Measurements from ENCODE around the gene SFI1.

Gene SFI1

DNA sequence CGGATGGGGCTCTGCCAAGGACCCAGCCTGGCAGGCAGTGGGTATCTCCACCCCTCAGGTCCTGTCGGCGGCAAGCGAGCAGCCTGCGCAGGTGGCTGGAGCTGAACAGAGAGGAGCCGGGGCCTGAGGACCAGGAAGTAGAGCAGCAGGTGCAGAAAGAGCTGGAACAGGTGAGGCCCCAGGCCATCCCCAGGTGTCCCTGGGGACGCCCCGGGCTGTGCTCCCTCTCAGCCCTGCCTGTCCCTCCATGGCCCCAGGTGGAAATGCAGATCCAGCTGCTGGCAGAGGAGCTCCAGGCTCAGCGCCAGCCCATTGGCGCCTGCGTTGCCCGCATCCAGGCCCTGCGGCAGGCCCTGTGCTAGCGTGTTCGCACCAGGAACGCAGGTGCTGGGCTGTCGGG is 121.7 kb downstream of the SFI1 start:
- TF ChIP-seq EZH2phosphoT487 (IDR thresholded peaks at IDR 0.05; ENCODE audit: borderline replicate concordance) = no peak
- TF ChIP-seq, protein P1, sequence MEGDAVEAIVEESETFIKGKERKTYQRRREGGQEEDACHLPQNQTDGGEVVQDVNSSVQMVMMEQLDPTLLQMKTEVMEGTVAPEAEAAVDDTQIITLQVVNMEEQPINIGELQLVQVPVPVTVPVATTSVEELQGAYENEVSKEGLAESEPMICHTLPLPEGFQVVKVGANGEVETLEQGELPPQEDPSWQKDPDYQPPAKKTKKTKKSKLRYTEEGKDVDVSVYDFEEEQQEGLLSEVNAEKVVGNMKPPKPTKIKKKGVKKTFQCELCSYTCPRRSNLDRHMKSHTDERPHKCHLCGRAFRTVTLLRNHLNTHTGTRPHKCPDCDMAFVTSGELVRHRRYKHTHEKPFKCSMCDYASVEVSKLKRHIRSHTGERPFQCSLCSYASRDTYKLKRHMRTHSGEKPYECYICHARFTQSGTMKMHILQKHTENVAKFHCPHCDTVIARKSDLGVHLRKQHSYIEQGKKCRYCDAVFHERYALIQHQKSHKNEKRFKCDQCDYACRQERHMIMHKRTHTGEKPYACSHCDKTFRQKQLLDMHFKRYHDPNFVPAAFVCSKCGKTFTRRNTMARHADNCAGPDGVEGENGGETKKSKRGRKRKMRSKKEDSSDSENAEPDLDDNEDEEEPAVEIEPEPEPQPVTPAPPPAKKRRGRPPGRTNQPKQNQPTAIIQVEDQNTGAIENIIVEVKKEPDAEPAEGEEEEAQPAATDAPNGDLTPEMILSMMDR (conservative IDR thresholded peaks at IDR 0.05; ENCODE audit: low read length) = no peak
- no peaks in the 10 kb centered on the region for H3K9me2 ChIP-seq (replicated peaks; ENCODE audit: low read depth, low read length)
- H3K27me3 ChIP-seq (ENCODE audit: insufficient read depth, low read length, poor library complexity, severe bottlenecking) = no peaks in the 10 kb centered on the region
- no peak overlapping the region for H3K4me3 ChIP-seq (ENCODE audit: low read length, poor library complexity, severe bottlenecking)
- H3K4me1 ChIP-seq (ENCODE audit: insufficient read depth, low read length, poor library complexity, severe bottlenecking) = peaks cover 9% of the 10 kb centered on the region
- peaks cover 63% of the 10 kb centered on the region; the same call in 1 of the 2 replicates for H3K36me3 ChIP-seq (ENCODE audit: insufficient read depth, low read length)
- H3K79me2 ChIP-seq (ENCODE audit: insufficient read depth, low read length) = peaks cover 9% of the 10 kb centered on the region; the same call in 1 of the 2 replicates
- no peak overlapping the region for H2AFZ ChIP-seq (ENCODE audit: low read length)
- H3K9ac ChIP-seq (ENCODE audit: low read depth, low read length, poor library complexity, severe bottlenecking) = no peak overlapping the region
- H3K9me3 ChIP-seq (ENCODE audit: insufficient read depth, low read depth, low read length) = no peaks in the 10 kb centered on the region
- H3K4me2 ChIP-seq (ENCODE audit: low read depth, low read length, poor library complexity, severe bottlenecking) = no peak overlapping the region
- H3F3A ChIP-seq (ENCODE audit: low read depth) = no peaks in the 10 kb centered on the region
- peaks cover 8% of the 10 kb centered on the region for H4K20me1 ChIP-seq (ENCODE audit: insufficient read depth, low read length, poor library complexity, severe bottlenecking)

DNA sequence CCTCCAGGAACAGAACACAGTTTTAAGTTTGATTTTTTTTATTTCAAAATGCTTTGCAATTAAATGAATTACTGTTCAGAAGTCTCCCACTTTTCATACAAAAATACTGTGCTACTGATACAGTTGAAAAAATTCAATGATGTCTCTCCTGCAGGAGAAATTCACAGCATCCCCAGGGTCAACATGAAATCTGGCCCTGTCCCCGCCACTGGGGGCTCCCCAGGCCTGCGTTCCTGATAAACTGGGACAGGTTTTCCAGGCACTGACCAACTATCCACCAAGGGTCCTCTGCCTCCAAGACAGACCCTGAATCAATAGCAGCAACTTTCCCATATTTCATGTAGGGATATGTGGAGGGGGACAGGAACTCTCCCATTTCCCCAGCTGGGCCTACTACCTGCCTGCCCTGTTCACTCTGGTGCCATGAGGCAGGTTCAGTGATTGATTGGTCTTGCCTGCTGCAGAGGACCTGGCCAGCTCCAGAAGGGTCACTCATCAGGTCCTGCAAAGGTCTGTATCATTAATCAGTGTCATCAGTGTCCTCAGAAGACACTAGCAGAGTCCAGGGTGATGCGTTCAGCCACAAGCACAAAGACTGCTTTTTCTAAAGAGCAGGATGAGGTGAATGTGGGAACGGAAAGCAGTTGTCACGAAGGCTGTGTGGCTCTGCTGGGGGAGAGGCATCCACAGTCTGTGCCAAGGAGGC is 122.3 kb downstream of the SFI1 start:
- no peaks in the 10 kb centered on the region for H3F3A ChIP-seq (ENCODE audit: low read depth)
- H3K4me1 ChIP-seq (ENCODE audit: insufficient read depth, low read length, poor library complexity, severe bottlenecking) = peaks cover 9% of the 10 kb centered on the region
- H3K4me3 ChIP-seq (ENCODE audit: low read length, poor library complexity, severe bottlenecking) = no peak overlapping the region
- H2AFZ ChIP-seq (ENCODE audit: low read length) = no peak overlapping the region
- H3K9me2 ChIP-seq (replicated peaks; ENCODE audit: low read depth, low read length) = no peaks in the 10 kb centered on the region
- H3K79me2 ChIP-seq (ENCODE audit: insufficient read depth, low read length) = peaks cover 15% of the 10 kb centered on the region; the same call in 1 of the 2 replicates
- H3K36me3 ChIP-seq (ENCODE audit: insufficient read depth, low read length) = peaks cover 68% of the 10 kb centered on the region; the same call in 1 of the 2 replicates
- H3K27me3 ChIP-seq (ENCODE audit: insufficient read depth, low read length, poor library complexity, severe bottlenecking) = no peaks in the 10 kb centered on the region
- H4K20me1 ChIP-seq (ENCODE audit: insufficient read depth, low read length, poor library complexity, severe bottlenecking) = peaks cover 11% of the 10 kb centered on the region
- TF ChIP-seq EZH2phosphoT487 (IDR thresholded peaks at IDR 0.05; ENCODE audit: borderline replicate concordance) = no peak
- TF ChIP-seq, protein P1 (conservative IDR thresholded peaks at IDR 0.05; ENCODE audit: low read length) = no peak
- no peak overlapping the region for H3K4me2 ChIP-seq (ENCODE audit: low read depth, low read length, poor library complexity, severe bottlenecking)
- no peak overlapping the region for H3K9ac ChIP-seq (ENCODE audit: low read depth, low read length, poor library complexity, severe bottlenecking)
- H3K9me3 ChIP-seq (ENCODE audit: insufficient read depth, low read depth, low read length) = no peaks in the 10 kb centered on the region

DNA sequence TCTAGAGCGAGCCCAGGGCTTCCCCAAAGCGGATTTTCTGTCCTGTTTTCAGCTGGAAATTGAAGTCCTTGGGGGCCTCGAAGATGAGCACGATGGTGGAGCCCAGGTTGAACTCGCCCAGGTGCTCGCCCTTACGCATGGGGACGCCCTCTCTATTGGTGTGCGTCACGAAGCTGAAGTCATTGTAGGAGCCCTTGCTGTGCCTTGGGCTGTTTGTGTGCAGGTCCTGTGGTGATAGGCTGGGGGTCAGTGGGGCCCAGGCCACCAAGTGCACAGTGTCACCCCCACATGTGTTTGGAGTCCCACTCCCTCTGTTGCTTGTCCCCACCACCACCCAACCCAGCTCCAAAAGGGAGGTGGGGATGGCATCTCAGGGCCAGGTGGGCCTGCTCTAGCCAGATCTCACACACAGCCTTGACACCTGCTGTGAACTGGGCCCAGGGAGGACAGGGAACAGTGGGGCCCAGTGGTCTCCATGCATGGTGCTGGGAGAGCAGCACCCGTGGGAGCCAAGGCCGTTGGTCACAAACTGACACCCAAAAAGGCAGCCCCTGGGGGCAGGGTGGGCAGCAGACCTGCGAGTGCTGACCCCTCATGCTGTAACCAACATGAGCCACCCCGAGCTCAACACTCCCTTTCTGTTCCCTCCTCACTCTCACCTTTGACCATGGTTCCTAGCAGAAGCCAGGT is 123.4 kb downstream of the SFI1 start:
- Histone ChIP-seq H3F3A (ENCODE audit: low read depth) (no peaks in the 10 kb centered on the region), H3K27me3 (ENCODE audit: insufficient read depth, low read length, poor library complexity, severe bottlenecking) (no peaks in the 10 kb centered on the region), H3K9me2 (replicated peaks; ENCODE audit: low read depth, low read length) (no peaks in the 10 kb centered on the region), H3K9me3 (ENCODE audit: insufficient read depth, low read depth, low read length) (no peaks in the 10 kb centered on the region), H3K4me3 (ENCODE audit: low read length, poor library complexity, severe bottlenecking) (no peak overlapping the region), H3K4me1 (ENCODE audit: insufficient read depth, low read length, poor library complexity, severe bottlenecking) (peaks cover 9% of the 10 kb centered on the region), H3K9ac (ENCODE audit: low read depth, low read length, poor library complexity, severe bottlenecking) (no peak overlapping the region), H3K4me2 (ENCODE audit: low read depth, low read length, poor library complexity, severe bottlenecking) (no peak overlapping the region), H4K20me1 (ENCODE audit: insufficient read depth, low read length, poor library complexity, severe bottlenecking) (peaks cover 14% of the 10 kb centered on the region), H3K36me3 (ENCODE audit: insufficient read depth, low read length) (peaks cover 68% of the 10 kb centered on the region; the same call in 1 of the 2 replicates), H3K79me2 (ENCODE audit: insufficient read depth, low read length) (peaks cover 26% of the 10 kb centered on the region; the same call in 1 of the 2 replicates), H2AFZ (ENCODE audit: low read length) (no peak overlapping the region)
- TF ChIP-seq, protein P1 (conservative IDR thresholded peaks at IDR 0.05; ENCODE audit: low read length) = no peak
- TF ChIP-seq EZH2phosphoT487 (IDR thresholded peaks at IDR 0.05; ENCODE audit: borderline replicate concordance) = no peak

All from Loucy (cell line).